H1 (cell line): ENCODE data around the gene ADAM12. TPM values are rescaled to one million over a fixed set of nuclear protein-coding genes. Genes with fewer than 3 reads are reported as not detected.

Experiments
- EGR1 ChIP-seq: IDR thresholded peaks from 2 replicates; pipeline ENCODE4 v1.6.1; 2011; ENCODE audit warnings: low read depth, low read length, borderline replicate concordance
- HDAC6 ChIP-seq: IDR thresholded peaks from one replicate; pipeline ENCODE4 v1.7.1; 2012; ENCODE audit warnings: low read depth, mild to moderate bottlenecking, inconsistent platforms, low read length, moderate library complexity
- JUN ChIP-seq: IDR thresholded peaks from 2 replicates; pipeline ENCODE4 v1.6.1; 2011; ENCODE audit warnings: low read depth, mild to moderate bottlenecking, improper control_type of control experiment, low read length
- NANOG ChIP-seq: IDR thresholded peaks from 2 replicates; pipeline ENCODE4 v1.6.1; 2011; ENCODE audit warnings: low read length, low read depth, mild to moderate bottlenecking, inconsistent platforms; ENCODE audit not compliant: insufficient read depth, poor library complexity, severe bottlenecking
- POLR2AphosphoS5 ChIP-seq: IDR thresholded peaks from 2 replicates; pipeline ENCODE4 v1.6.1; 2011; ENCODE audit warnings: low read depth, low read length
- SUZ12 ChIP-seq: fragments of 200-600 bp; sonication (generic); IDR thresholded peaks from 2 replicates; pipeline ENCODE4 v1.6.1; 2012; ENCODE audit warnings: mild to moderate bottlenecking, inconsistent platforms, low read length, moderate library complexity, mixed read lengths
- polyA plus RNA-seq, 7 experiments: library from polyadenylated mRNA; depleted of rRNA in 3 of 7; stranded (reverse) in 5 of 7; unstranded in 2 of 7; fragments of >200 nt in 5 of 7; fragments of 200-250 nt in 2 of 7; gene quantifications; 1 replicate in 5 of 7; 2 replicates in 1 of 7; 4 replicates in 1 of 7; pipeline versions ENCODE4 v1.2.1 to v1.2.3, GENCODE V29; 2011 to 2013; ENCODE audit warnings: missing spikeins in 2 of 7, mixed read lengths in 2 of 7
- total RNA-seq: library from RNA; stranded (reverse); fragmentation: NEBNext Ultra II Directional; extraction: Animal tissue kit (Norgen Biotek cat#: 25700); gene quantifications from 2 replicates; pipeline ENCODE4 v1.2.1, GENCODE V29; 2021
- TF ChIP-seq, protein P1 (sequence below): fragments of 300-600 bp; sonication (generic); IDR thresholded peaks from 2 replicates; pipeline ENCODE4 v1.7.1; 2012; ENCODE audit warnings: low read length, moderate library complexity, mild to moderate bottlenecking, inconsistent platforms; ENCODE audit not compliant: insufficient replicate concordance
- TF ChIP-seq, protein P2 (sequence below): IDR thresholded peaks from 2 replicates; pipeline ENCODE4 v1.6.1; 2012; ENCODE audit warnings: low read length, inconsistent platforms

ADAM12 gene
- total and polyA plus RNA-seq, 2 of the 8 experiments (the other 6 are each of a cell fraction or from before 2014, with no cell fraction given): 0.07 to 0.17 TPM

DNA sequence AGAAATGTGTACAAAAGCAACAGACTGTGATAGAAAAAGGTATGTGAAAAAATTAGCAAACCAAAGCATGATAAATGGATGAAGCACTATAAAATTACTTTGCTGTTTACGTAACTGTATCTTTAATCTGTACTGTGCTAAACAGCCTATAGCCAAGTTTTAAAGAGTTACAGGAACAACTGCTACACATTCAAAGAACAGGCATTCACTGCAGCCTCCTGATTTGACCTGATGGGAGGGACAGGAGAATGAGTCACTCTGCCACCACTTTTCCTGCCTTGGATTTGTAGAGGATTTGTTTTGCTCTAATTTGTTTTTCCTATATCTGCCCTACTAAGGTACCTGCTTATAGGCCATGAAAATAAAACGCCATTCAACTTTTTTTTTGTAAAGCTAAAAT, 375.8 kb downstream of the ADAM12 start (continued):
- TF ChIP-seq, protein P1, sequence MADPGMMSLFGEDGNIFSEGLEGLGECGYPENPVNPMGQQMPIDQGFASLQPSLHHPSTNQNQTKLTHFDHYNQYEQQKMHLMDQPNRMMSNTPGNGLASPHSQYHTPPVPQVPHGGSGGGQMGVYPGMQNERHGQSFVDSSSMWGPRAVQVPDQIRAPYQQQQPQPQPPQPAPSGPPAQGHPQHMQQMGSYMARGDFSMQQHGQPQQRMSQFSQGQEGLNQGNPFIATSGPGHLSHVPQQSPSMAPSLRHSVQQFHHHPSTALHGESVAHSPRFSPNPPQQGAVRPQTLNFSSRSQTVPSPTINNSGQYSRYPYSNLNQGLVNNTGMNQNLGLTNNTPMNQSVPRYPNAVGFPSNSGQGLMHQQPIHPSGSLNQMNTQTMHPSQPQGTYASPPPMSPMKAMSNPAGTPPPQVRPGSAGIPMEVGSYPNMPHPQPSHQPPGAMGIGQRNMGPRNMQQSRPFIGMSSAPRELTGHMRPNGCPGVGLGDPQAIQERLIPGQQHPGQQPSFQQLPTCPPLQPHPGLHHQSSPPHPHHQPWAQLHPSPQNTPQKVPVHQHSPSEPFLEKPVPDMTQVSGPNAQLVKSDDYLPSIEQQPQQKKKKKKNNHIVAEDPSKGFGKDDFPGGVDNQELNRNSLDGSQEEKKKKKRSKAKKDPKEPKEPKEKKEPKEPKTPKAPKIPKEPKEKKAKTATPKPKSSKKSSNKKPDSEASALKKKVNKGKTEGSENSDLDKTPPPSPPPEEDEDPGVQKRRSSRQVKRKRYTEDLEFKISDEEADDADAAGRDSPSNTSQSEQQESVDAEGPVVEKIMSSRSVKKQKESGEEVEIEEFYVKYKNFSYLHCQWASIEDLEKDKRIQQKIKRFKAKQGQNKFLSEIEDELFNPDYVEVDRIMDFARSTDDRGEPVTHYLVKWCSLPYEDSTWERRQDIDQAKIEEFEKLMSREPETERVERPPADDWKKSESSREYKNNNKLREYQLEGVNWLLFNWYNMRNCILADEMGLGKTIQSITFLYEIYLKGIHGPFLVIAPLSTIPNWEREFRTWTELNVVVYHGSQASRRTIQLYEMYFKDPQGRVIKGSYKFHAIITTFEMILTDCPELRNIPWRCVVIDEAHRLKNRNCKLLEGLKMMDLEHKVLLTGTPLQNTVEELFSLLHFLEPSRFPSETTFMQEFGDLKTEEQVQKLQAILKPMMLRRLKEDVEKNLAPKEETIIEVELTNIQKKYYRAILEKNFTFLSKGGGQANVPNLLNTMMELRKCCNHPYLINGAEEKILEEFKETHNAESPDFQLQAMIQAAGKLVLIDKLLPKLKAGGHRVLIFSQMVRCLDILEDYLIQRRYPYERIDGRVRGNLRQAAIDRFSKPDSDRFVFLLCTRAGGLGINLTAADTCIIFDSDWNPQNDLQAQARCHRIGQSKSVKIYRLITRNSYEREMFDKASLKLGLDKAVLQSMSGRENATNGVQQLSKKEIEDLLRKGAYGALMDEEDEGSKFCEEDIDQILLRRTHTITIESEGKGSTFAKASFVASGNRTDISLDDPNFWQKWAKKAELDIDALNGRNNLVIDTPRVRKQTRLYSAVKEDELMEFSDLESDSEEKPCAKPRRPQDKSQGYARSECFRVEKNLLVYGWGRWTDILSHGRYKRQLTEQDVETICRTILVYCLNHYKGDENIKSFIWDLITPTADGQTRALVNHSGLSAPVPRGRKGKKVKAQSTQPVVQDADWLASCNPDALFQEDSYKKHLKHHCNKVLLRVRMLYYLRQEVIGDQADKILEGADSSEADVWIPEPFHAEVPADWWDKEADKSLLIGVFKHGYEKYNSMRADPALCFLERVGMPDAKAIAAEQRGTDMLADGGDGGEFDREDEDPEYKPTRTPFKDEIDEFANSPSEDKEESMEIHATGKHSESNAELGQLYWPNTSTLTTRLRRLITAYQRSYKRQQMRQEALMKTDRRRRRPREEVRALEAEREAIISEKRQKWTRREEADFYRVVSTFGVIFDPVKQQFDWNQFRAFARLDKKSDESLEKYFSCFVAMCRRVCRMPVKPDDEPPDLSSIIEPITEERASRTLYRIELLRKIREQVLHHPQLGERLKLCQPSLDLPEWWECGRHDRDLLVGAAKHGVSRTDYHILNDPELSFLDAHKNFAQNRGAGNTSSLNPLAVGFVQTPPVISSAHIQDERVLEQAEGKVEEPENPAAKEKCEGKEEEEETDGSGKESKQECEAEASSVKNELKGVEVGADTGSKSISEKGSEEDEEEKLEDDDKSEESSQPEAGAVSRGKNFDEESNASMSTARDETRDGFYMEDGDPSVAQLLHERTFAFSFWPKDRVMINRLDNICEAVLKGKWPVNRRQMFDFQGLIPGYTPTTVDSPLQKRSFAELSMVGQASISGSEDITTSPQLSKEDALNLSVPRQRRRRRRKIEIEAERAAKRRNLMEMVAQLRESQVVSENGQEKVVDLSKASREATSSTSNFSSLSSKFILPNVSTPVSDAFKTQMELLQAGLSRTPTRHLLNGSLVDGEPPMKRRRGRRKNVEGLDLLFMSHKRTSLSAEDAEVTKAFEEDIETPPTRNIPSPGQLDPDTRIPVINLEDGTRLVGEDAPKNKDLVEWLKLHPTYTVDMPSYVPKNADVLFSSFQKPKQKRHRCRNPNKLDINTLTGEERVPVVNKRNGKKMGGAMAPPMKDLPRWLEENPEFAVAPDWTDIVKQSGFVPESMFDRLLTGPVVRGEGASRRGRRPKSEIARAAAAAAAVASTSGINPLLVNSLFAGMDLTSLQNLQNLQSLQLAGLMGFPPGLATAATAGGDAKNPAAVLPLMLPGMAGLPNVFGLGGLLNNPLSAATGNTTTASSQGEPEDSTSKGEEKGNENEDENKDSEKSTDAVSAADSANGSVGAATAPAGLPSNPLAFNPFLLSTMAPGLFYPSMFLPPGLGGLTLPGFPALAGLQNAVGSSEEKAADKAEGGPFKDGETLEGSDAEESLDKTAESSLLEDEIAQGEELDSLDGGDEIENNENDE: no peak
- TF ChIP-seq HDAC6: no peak
- TF ChIP-seq JUN: no peak
- TF ChIP-seq EGR1: no peak
- TF ChIP-seq NANOG: no peak
- TF ChIP-seq, protein P2, sequence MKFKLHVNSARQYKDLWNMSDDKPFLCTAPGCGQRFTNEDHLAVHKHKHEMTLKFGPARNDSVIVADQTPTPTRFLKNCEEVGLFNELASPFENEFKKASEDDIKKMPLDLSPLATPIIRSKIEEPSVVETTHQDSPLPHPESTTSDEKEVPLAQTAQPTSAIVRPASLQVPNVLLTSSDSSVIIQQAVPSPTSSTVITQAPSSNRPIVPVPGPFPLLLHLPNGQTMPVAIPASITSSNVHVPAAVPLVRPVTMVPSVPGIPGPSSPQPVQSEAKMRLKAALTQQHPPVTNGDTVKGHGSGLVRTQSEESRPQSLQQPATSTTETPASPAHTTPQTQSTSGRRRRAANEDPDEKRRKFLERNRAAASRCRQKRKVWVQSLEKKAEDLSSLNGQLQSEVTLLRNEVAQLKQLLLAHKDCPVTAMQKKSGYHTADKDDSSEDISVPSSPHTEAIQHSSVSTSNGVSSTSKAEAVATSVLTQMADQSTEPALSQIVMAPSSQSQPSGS: no peak
- no peak for TF ChIP-seq POLR2AphosphoS5
- no peak for TF ChIP-seq SUZ12
